ENCODE data around the gene UBL7.

DNA sequence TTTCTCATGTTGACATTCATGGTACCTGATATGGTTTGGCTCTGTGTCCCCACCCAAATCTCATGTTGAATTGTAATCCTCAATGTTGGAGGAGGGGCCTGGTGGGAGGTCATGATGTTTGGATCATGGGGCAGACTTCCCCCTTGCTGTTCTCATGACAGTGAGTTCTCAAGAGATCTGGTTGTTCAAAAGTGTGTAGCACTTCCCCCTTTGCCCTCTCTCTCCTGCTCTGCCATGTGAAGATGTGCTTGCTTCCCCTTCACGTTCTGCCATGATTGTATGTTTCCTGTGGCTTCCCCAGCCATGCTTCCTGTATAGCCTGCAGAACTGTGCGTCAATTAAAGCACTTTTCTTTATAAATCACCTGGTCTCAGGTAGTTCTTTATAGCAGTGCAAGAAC, 3.3 kb upstream of the UBL7 start:
- TF ChIP-seq, protein P1, sequence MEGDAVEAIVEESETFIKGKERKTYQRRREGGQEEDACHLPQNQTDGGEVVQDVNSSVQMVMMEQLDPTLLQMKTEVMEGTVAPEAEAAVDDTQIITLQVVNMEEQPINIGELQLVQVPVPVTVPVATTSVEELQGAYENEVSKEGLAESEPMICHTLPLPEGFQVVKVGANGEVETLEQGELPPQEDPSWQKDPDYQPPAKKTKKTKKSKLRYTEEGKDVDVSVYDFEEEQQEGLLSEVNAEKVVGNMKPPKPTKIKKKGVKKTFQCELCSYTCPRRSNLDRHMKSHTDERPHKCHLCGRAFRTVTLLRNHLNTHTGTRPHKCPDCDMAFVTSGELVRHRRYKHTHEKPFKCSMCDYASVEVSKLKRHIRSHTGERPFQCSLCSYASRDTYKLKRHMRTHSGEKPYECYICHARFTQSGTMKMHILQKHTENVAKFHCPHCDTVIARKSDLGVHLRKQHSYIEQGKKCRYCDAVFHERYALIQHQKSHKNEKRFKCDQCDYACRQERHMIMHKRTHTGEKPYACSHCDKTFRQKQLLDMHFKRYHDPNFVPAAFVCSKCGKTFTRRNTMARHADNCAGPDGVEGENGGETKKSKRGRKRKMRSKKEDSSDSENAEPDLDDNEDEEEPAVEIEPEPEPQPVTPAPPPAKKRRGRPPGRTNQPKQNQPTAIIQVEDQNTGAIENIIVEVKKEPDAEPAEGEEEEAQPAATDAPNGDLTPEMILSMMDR (IDR thresholded peaks at IDR 0.05), result no peak
- no peak for TF ChIP-seq EZH2 (IDR thresholded peaks at IDR 0.05; ENCODE audit: borderline replicate concordance, insufficient read depth, low read depth, low read length, poor library complexity, severe bottlenecking)

Data from B cell (primary cell).